ENCODE measurements around the gene TTLL8.

TTLL8 gene

DNA sequence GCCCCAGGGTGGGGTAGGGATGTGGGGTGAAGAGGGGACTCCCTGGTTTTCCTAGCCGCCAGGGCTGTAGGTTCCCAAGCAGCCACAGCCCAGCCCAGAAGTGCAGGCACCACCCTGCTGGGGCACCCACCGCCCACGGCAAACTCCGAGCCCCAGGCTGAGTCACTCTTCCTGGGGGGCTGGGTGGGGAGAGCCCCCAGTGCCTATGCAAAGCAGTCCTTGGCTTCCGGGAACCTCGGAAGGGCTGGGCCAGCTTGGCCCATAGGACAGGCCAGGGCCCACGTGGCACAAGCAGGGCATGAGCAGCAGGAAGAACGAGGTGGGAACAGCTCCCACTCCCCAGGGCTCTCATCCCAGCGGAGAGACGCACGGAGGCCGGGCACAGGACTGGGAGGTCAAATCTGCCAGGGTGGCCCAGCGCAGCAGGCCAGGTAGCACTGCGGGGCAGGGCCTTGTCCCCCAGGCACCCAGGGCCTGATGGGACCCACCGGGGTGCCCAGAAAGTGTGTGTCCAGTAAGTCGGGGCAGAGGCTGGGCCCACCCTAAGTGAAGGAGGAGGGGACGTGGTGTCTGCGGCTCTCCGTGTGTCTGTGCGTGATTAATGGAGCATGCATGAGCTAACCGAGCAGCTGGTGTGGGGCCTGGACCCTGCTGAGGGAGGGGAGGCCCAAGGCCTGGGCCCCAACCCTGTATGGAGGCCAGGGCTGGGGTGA lies 41.0 kb downstream of the TTLL8 start:
- DNase-seq (ENCODE audit: low read depth) = no peak

DNA sequence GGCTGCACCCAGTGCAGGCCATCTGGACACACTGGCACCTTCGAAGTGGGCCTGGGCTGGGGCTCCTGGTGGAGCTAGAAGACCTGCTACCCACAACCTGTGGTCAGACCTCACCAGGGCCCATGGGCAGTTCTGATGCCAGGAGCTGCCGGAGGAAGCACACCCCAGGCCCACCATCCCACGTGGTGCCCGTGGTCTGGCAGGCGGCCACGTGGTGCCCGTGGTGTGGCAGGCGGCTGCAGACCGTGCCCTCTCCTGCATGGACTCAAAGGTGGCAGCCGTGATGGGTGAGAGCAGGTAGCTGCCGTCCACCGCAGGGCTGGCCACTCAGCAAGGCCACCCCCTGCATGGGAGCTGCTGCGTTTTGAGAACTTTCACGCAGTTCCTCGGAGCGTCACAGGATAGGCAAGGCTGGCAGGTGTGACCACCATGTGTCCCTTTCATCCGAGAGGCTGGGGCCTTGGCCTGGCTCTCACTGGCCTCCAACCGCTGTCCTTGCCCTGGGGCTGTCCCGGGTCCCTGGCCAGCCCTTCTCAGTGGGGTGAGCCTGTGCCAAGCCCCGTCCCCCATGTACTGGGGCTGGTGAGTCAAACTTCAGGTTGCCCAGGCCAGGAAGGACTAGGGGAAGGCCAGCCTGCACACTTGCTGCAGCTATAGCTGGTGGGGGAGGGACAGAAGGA lies 41.6 kb downstream of the TTLL8 start:
- DNase-seq (ENCODE audit: low read depth) = no peak

GRCh38 chr22:50015451-50016307 lies 42.4 kb downstream of the TTLL8 start:
- DNase-seq (ENCODE audit: low read depth) = no peak

- no peak for DNase-seq (ENCODE audit: low read depth)
Observed at GRCh38 chr22:50014655-50015401, 43.3 kb downstream of the TTLL8 start.

- DNase-seq (ENCODE audit: low read depth) = no peak
Observed at GRCh38 chr22:50014053-50014501, 44.0 kb downstream of the TTLL8 start.

- DNase-seq (ENCODE audit: low read depth) = no peak
Observed at GRCh38 chr22:50012211-50013181, 45.6 kb downstream of the TTLL8 start, which contains the start of gene IL17REL. Gene IL17REL (minus strand): TSS chr22:50012765. CDS start chr22:50012646, 119 bp downstream.

GRCh38 chr22:50011447-50012210 lies 46.5 kb downstream of the TTLL8 start:
- DNase-seq (ENCODE audit: low read depth) = no peak

GRCh38 chr22:50010676-50011446 lies 47.2 kb downstream of the TTLL8 start:
- DNase-seq (ENCODE audit: low read depth) = no peak

DNA sequence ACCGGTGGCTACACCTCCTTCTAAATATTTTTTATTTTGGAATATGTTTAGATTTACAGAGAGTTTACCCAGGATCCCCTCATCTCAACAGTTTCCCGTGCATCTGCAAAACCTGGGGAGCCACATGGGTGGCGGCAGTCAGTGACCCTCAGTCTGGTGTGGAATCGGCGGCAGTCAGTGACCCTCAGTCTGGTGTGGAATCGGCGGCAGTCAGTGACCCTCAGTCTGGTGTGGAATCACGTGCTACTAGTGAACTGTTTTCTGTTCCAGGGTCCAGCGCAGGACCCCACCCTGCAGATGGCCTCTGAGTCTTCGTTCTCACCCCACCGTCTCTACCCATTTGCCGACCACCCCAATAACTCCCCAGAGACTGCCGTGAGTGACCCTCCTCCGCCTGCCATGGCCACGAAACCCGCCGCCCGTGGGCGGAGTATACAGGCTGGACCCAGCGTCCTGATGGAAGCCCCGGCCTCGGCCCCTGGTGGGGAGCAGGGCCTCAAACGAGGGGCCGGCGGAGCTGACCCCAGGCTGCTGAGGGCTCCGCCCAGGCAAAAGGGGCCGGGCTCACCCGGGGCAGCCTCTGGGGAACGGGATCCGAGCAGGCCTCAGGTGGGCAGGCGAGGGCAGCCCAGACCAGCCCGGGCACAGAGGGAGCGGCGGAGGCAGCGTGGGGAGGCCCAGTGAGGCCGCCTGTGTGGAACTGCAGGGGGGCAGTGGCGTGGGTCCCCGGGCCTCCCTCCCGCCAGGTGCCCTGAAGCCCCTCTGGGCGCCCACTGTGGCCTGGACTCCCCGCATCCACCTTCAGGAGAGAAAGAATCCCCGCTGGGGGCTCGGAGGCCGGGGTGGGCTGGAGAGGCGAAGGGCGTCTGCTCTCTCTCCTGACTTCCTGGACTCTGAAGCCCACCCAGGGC lies 48.1 kb downstream of the TTLL8 start:
- no peak for DNase-seq (ENCODE audit: low read depth)

- DNase-seq (ENCODE audit: low read depth) = no peak
Observed at GRCh38 chr22:50009251-50009650, 48.8 kb downstream of the TTLL8 start.

- no peak for DNase-seq (ENCODE audit: low read depth)
Observed at GRCh38 chr22:50008151-50009040, 49.7 kb downstream of the TTLL8 start.

DNA sequence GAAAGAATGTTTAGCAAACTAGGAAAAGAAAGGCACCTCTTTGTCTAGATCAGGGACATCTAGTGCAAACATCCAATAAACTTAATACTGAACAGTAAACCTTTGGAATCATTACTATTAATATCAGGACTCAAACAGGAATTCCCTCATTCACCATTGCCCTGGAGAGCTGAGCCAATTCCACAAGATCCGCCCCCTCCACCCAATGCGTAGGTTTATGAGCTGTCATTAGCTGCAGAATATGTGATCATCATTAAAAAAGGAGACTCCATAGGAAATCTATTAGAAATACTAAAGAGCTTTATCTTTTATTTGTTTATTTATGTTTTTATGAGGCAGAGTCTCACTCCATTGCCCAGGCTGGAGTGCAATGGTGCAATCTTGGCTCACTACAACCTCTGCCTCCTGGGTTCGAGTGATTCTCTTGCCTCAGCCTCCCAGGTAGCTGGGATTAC lies 51.0 kb downstream of the TTLL8 start:
- DNase-seq (ENCODE audit: low read depth) = no peak

DNA sequence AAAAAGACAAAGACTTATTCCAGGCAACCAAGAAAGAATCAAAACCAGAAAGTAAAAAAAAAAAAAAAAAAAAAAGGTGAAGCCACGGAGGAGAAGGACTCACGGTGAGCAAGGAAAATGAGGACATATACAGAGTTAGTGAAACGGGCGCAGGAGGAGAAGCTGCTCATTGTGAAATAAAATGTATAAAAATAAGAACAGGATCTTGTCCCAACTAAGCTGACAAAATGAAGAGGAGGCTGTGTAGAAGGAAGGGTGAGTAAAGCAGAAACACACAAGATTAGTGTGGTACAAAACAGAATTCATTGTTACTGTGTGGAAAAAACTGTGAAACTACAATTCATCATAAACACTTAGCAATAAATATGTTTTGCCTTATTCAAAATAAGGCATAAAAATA lies 53.2 kb downstream of the TTLL8 start:
- no peak for DNase-seq (ENCODE audit: low read depth)

DNA sequence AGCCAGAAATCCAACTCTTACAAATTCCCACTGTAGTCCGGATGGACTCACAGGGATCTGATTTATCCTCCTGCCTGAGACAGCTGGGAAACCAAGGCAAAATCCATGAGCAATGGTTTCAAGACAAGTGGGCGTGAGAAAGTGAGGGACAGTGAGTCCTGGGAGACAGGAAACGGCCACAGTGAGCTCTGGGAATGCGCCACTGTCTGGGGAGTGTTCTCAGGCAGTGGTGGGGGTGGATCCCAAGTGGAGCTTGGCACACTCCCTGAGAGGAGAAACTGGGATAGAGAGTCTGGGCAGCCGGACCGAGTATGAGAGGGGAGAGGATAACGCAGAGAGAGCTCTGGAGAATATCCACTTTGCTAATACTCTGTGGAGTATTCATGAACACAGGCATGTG lies 55.3 kb downstream of the TTLL8 start:
- no peak for DNase-seq (ENCODE audit: low read depth)

DNA sequence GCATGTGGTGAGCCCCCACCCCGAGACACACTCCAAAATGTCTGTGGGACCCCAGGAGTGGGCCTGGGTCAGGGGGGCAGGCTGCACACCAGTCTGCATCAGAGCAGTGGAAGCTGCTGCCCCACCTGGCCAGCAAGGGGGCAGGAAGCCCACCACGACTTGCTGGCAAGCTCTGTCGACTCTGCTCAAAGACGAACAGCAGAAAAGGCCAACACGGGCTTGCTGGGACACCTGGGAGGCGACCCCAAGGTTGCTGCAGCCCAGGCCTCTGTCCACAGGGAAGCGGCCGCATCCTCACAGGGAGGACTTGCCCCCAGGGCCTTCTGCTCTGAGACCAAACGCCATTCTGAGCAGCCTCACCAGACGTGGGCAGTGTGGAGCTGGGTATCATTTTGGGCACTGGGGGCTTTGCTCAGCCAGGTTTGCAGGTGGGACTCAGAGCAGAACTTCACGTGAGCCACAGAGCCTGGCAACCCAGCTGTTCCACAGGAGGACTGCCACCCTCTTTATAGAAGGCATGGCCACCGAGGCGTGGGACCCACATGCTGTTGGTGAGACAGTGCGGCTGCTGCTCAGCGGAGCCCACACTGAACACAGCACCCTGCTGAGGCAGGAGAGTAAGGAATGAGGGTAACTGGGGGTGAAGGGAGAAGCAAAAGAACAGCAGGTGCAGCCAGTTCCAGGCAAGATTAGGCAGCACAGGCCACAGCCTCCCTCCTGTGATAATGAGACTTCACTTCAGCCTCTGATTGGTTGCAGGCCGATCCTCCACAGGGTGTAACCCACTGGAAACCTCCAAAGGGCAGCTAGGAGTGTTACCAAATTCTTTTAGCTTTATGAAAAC lies 56.5 kb downstream of the TTLL8 start:
- no peak for DNase-seq (ENCODE audit: low read depth)

All from iris pigment epithelial cell (primary cell).